RWPE1 (cell line): Measurements from ENCODE around the gene ELAVL3.

ENCODE experiments used
- CTCF ChIA-PET: fragments of 350-600 bp; sonication (Branson Sonifier 250); formaldehyde crosslinking; extraction: SDS; loops from one replicate; lab custom pipeline; 2021; lab: Yijun Ruan, JAX
- POLR2A ChIA-PET: fragments of 400-600 bp; formaldehyde crosslinking; extraction: SDS; loops from one replicate; lab custom pipeline; 2020; ENCODE audit warnings: antibody characterized with exemption; ENCODE audit not compliant: low non-redundant PET; lab: Yijun Ruan, JAX
- DNase-seq: peaks from one replicate; pipeline ENCODE4 v3.0.0; 2012; ENCODE audit warnings: low spot score
- H3K27ac ChIP-seq: fragments of 450-650 bp; 2 replicates; pipeline ENCODE4 v1.5.1; 2017
- TF ChIP-seq, protein P1 (sequence below): fragments of 450-650 bp; conservative IDR thresholded peaks from 2 replicates; pipeline ENCODE4 v1.5.1; 2017; ENCODE audit warnings: low read depth, mild to moderate bottlenecking

ELAVL3 gene

DNA sequence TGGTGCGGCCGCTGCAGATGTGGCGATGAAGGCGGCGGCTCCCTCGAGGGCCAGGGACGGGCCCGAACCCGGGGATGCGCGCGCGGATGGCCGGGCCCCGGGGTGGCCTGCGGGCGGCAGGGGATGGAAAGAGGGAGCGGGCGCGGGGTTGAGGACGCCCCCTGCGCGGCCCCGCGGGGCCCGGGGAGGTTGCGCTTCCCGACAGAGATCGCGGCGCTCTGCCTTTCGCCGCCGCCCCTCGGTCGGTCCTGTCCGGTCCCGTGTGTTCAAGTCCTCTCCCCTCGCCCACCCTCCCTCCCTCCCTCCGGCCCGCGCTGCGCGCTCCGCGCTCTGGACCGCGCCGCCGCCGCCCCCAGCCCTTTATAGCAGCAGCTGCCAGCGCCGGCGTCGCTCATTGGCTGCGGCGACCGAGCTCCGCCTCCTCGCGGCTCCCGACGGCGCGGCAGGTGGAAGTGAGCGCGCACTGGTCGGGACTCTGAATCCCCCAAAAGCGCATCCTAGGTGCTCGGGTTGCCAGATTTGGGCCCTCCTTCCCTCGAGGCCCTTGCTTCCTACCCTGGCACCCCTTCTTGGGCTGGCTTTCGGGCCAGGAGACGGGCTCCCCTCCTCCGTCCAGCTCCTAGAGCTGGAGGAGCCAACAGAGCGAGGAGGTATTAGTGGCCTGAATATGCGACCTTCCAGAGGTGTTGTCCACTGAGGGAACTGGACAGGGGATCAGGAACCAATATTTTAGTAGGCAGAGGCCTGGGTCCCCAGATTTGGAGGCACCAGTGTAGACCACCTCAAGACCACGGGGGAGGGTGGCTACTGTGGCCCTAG lies at the start of gene ELAVL3:
Gene ELAVL3 (minus strand): TSS at position 332 of the 819 bp plus-strand sequence. CDS start 438 bp downstream, outside the sequence.
- DNase-seq, result no peak
- ChIA-PET CTCF (interaction anchor here (0.6 to 3.2 kb wide), 6 partner anchors 11 to 392 kb away, joined by 3 to 17 read pairs (median 4); partner anchors contain the start of gene TSPAN16), POLR2A (no interaction called here)
- no peak within 1 kb of the TSS for H3K27ac ChIP-seq
- TF ChIP-seq, protein P1, sequence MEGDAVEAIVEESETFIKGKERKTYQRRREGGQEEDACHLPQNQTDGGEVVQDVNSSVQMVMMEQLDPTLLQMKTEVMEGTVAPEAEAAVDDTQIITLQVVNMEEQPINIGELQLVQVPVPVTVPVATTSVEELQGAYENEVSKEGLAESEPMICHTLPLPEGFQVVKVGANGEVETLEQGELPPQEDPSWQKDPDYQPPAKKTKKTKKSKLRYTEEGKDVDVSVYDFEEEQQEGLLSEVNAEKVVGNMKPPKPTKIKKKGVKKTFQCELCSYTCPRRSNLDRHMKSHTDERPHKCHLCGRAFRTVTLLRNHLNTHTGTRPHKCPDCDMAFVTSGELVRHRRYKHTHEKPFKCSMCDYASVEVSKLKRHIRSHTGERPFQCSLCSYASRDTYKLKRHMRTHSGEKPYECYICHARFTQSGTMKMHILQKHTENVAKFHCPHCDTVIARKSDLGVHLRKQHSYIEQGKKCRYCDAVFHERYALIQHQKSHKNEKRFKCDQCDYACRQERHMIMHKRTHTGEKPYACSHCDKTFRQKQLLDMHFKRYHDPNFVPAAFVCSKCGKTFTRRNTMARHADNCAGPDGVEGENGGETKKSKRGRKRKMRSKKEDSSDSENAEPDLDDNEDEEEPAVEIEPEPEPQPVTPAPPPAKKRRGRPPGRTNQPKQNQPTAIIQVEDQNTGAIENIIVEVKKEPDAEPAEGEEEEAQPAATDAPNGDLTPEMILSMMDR, result no peak

DNA sequence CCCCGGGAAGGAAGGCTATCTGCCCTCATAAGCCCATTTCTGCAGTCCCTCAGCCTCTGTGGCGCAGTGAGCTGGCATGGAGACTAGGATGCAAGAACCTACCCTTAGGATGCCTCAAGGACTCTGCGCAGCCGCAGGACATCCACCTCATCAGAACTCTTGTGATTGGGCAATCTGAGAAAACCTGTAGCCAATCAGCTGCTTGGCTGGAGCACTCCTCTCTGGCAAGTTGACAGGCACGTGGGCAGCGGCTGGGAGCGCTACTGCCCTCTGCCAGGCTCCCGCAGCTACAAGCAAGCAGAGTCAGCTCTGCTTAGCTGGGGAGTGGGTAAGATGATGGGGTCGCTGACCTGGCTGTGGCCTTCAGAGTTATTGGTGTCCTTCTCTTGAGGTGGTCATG lies 49.6 kb upstream of the ELAVL3 start:
- ChIA-PET POLR2A (interaction anchor here (0.6 kb wide), 1 partner anchor 137 kb away, joined by 3 read pairs; no protein-coding TSS in a partner anchor), CTCF (no interaction called here)
- H3K27ac ChIP-seq, result peak overlapping the region; percentile 93
- DNase-seq, result peak; percentile 84
- TF ChIP-seq, protein P1, result peak; percentile 33; the same call in 1 of the 2 replicates

DNA sequence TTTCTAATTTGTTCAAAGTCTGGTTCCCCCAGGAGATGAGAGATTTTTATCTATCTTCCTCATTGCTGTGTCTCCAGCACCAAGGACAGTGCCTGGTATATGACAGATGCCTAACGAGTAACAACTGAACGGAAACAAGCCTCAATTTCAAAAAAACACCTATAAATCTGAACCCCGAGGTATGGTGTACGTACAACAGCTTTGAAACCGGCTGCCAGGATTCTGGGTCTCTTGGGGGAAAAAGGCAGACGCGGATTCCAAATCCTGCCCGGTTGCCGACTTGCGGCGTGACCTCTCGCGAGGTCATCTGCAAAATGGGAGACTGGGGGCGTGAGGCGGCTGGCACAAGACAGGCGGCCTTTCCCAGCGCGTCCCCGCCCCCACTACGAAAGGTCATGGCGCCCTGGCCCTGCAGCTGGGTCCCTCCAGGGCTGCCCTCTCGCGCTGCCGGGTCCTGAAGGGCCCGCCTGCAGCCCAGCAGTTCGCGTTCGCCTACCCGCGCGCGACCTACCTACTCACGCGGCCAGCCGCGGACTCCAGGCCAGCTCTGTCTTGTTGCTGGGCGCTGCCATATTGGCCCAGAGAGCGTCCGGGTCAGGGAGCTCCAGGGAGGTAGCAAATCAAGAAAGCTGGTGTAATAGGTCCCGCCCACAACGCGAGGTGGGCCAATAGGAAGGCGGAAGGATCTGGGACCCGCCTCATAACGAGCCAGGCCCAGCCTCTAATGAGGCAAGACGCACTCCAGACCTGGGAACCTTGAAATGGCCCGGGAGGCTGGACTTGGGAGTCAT lies 47.9 kb upstream of the ELAVL3 start, which contains the start of gene ECSIT:
Gene ECSIT (minus strand): TSS at position 584 of the 791 bp plus-strand sequence. CDS start 9,964 bp downstream, outside the sequence.
- TF ChIP-seq, protein P1, result no peak
- DNase-seq, result peak; percentile 97
- POLR2A ChIA-PET, result interaction anchor here (0.5 to 1.1 kb wide), 4 partner anchors 14 to 147 kb away, joined by 3 to 6 read pairs (median 4); partner anchors contain the start of gene ELOF1
- H3K27ac ChIP-seq, result peak within 1 kb of the TSS; percentile 93
- CTCF ChIA-PET, result interaction anchor here (0.6 to 0.7 kb wide), 2 partner anchors 142 to 146 kb away, joined by 3 read pairs; no protein-coding TSS in a partner anchor

DNA sequence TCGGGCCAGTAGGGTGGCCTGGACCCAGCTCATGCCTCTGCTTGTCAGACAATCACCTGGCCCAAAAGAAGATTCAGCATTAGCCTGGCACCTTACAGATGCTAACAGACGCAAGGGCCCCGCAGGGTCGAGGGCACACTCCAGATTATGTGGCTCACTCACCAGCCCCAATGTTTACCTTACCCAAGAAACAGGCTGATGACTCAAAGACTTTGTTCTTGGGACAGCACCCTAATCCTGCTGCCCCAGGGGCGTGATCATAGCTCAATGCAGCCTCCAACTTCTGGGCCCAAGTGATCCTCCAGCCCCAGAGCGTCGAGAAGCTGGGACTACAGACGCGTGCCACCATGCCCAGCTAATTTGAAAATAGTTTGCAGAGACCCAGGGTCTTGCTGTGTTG lies 38.3 kb upstream of the ELAVL3 start:
- TF ChIP-seq, protein P1, result no peak
- no peak for DNase-seq
- no peak overlapping the region for H3K27ac ChIP-seq
- CTCF ChIA-PET, result no interaction called here
- POLR2A ChIA-PET, result no interaction called here

DNA sequence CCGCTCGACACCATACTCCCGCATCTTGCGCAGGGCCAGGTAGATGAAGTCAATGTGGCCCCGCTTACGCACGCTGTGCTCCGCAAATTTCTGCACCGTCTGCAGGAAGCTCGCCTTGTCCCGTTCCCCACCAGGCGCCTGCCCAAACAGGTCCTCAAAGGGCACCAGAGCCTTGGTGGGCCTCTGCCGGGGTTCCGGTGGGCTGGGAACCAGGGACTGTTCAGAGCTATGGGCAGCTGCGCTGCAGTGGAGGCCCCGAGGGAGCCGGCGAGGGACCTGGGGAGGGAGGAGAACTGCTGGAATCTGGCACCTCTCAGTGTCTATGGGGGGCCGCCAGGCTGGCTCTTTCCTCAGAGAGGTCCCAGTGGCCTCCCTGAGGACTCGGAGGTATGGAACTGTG lies 33.1 kb upstream of the ELAVL3 start:
- no peak overlapping the region for H3K27ac ChIP-seq
- ChIA-PET POLR2A (interaction anchor here (0.9 kb wide), 1 partner anchor 15 kb away, joined by 3 read pairs; the partner anchor contains the start of gene ECSIT), CTCF (interaction anchor here (0.6 kb wide), 1 partner anchor 11 kb away, joined by 3 read pairs; no protein-coding TSS in a partner anchor)
- no peak for DNase-seq
- TF ChIP-seq, protein P1, result no peak

DNA sequence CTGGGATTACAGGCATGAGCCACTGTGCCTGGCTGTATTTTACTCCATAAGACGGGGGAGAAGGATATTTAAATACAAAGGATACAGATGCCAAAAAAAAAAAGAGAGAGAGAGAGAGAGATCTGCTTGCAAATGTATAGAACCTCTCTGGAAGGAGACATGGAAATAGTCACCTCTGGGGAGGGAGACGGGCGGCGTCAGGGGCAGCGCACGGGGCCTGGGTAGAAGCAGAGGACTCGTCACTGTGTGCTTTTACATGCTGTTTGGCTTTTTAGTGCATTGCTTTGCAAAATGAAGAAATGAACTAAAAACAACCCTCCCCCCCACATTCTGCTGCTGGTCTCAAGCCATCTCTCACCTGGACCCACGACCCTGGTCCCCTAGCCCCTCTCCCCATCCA lies 29.6 kb upstream of the ELAVL3 start:
- TF ChIP-seq, protein P1, result no peak
- H3K27ac ChIP-seq, result no peak overlapping the region
- POLR2A ChIA-PET, result no interaction called here
- CTCF ChIA-PET, result no interaction called here
- no peak for DNase-seq
